Right lobe of liver (tissue), 6 donors: Measurements from ENCODE around the gene GPC6. TPM values are rescaled to one million over a fixed set of nuclear protein-coding genes. Genes with fewer than 3 reads are reported as not detected.
A peak's percentile ranks its signal among the peaks of the same experiment; 100 is the strongest.

Experiments
- ATAC-seq, 4 donors: fragments of 200-7000 bp; cut with Tn5 transposase; one replicate each; pipeline ENCODE4 v1.9.1; 2020; ENCODE audit warnings: mild to moderate bottlenecking in 4 of 4, moderate library complexity in 4 of 4
- DNase-seq, 3 donors: peaks; one replicate each; pipeline ENCODE4 v3.0.0-alpha.2; 2020
- H3K27ac ChIP-seq, 3 donors: fragments of 200-600 bp; one replicate each; pipeline ENCODE4 v1.8.0; 2022
- H3K27me3 ChIP-seq, 2 donors: fragments of 200-600 bp; one replicate each; pipeline ENCODE4 v1.8.0; 2022
- H3K36me3 ChIP-seq, 4 donors: fragments of 200-600 bp; sonication (generic) in 1 of 4; one replicate each; pipeline versions ENCODE4 v1.5.1 to v1.8.0; 2017 to 2022; ENCODE audit warnings: control low read depth in 1 of 4
- H3K4me1 ChIP-seq, 4 donors: fragments of 200-600 bp; sonication (generic) in 1 of 4; one replicate each; pipeline versions ENCODE4 v1.5.1 to v1.8.0; 2017 to 2022; ENCODE audit warnings: control low read depth in 1 of 4
- H3K4me3 ChIP-seq, 3 donors: fragments of 200-600 bp; one replicate each; pipeline ENCODE4 v1.8.0; 2022
- H3K9me3 ChIP-seq, 4 donors: fragments of 200-600 bp; sonication (generic) in 1 of 4; one replicate each; pipeline versions ENCODE4 v1.5.1 to v1.8.0; 2017 to 2022; ENCODE audit warnings: control low read depth in 1 of 4
- POLR2A ChIP-seq: fragments of 450-650 bp; IDR thresholded peaks from one replicate; pipeline ENCODE4 v1.6.1; 2017; ENCODE audit warnings: antibody characterized with exemption, mild to moderate bottlenecking
- WGBS: methylation state at CpG from one replicate; pipeline ENCODE4 v1.1.6; 2018; ENCODE audit warnings: low coverage, low lambda C conversion rate; ENCODE audit not compliant: insufficient coverage; ENCODE audit errors: missing lambda C conversion rate; 5-methylcytosine and 5-hydroxymethylcytosine counted together
- intact Hi-C, 2 donors: fragments of 100-400 bp; cut with DNase I; formaldehyde crosslinking; loops; one replicate each; pipeline versions ENCODE4 v1.11.2 to v1.14.1; 2022
- total RNA-seq, 6 experiments: library from RNA; depleted of rRNA in 2 of 6; stranded (reverse); fragments of >200 nt in 2 of 6; fragmentation: NEBNext Ultra II Directional in 3 of 6; extraction: Animal tissue kit (Norgen Biotek cat#: 25700) in 3 of 6; gene quantifications; one replicate each; pipeline versions ENCODE4 v1.1.0 to v1.2.4, GENCODE V29; 2016 to 2023
- TF ChIP-seq, protein P1 (sequence below), 4 donors: fragments of 200-600 bp in 3 of 4; fragments of 450-650 bp in 1 of 4; IDR thresholded peaks; one replicate each; pipeline versions ENCODE4 v1.5.1 to v1.8.0; 2016 to 2022; ENCODE audit warnings: antibody characterized with exemption in 4 of 4, mild to moderate bottlenecking in 2 of 4
- donor health status: DM: no; HTN: yes; CAD: no.
- donor health status: DM: no; HTN: no; CAD: no.
- donor health status: DM: no; HTN: no; CAD: no.
- donor health status: DM: no; HTN: yes; CAD: no.
- donor health status: DM: no; HTN: yes; CAD: no.

The GPC6 gene
- total RNA-seq, 6 experiments from 2014 or later, result 18.6 to 30.1 (median 20.2) TPM

GRCh38 chr13:94188201-94188854 is 961.7 kb downstream of the GPC6 start:
- H3K4me3 ChIP-seq, result no peak overlapping the region
- H3K4me1 ChIP-seq, result no peaks in the 10 kb centered on the region
- 79% methylated on average over 5 of the region's 5 CpGs for WGBS
- intact Hi-C loops, result no loop called here
- H3K9me3 ChIP-seq, result no peaks in the 10 kb centered on the region
- ATAC-seq (no peak), DNase-seq (no peak)
- H3K27me3 ChIP-seq, result no peaks in the 10 kb centered on the region
- H3K36me3 ChIP-seq, result no peaks in the 10 kb centered on the region
- no peak overlapping the region for H3K27ac ChIP-seq
- no peak for TF ChIP-seq POLR2A
- TF ChIP-seq, protein P1, sequence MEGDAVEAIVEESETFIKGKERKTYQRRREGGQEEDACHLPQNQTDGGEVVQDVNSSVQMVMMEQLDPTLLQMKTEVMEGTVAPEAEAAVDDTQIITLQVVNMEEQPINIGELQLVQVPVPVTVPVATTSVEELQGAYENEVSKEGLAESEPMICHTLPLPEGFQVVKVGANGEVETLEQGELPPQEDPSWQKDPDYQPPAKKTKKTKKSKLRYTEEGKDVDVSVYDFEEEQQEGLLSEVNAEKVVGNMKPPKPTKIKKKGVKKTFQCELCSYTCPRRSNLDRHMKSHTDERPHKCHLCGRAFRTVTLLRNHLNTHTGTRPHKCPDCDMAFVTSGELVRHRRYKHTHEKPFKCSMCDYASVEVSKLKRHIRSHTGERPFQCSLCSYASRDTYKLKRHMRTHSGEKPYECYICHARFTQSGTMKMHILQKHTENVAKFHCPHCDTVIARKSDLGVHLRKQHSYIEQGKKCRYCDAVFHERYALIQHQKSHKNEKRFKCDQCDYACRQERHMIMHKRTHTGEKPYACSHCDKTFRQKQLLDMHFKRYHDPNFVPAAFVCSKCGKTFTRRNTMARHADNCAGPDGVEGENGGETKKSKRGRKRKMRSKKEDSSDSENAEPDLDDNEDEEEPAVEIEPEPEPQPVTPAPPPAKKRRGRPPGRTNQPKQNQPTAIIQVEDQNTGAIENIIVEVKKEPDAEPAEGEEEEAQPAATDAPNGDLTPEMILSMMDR (IDR thresholded peaks at IDR 0.05), result no peak

DNA sequence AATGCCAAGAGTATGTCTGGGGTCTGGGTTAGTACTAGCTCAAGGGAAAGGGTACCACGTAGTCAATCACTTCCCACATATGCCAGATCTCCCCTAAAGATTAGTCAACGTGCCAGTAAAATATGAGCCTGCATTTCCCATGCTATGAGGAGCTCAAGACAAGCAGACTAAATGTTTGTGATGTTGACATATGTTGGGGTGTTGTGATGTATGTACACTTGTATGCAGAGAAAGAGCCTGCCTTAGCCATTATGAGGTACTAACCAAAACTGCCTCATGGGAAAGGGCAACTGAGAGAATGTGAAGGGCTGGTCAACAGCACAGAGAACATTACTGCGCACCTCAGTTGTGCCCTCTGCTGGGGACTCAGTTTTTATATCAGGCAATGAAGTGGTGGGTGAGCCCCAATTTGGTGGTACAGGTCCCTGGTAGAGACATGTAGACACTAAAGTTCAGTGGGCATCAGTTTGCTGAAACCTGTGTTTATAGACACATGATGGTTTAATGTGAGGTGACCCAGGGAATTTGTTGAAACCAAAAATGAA is 965.9 kb downstream of the GPC6 start:
- no peaks in the 10 kb centered on the region for H3K9me3 ChIP-seq
- no peak overlapping the region for H3K27ac ChIP-seq
- H3K4me1 ChIP-seq, result no peaks in the 10 kb centered on the region
- ATAC-seq, result peak; percentile 90 to 94 (median 92)
- DNase-seq, result peak in 2 of 3 donors; percentile 12 to 56
- H3K36me3 ChIP-seq, result no peaks in the 10 kb centered on the region
- TF ChIP-seq POLR2A, result no peak
- TF ChIP-seq, protein P1 (IDR thresholded peaks at IDR 0.05), result peak; percentile 39 to 61 (median 52)
- intact Hi-C loops, result no loop called here
- no peak overlapping the region for H3K4me3 ChIP-seq
- 13% methylated on average over 1 of the region's 3 CpGs for WGBS
- no peaks in the 10 kb centered on the region for H3K27me3 ChIP-seq

DNA sequence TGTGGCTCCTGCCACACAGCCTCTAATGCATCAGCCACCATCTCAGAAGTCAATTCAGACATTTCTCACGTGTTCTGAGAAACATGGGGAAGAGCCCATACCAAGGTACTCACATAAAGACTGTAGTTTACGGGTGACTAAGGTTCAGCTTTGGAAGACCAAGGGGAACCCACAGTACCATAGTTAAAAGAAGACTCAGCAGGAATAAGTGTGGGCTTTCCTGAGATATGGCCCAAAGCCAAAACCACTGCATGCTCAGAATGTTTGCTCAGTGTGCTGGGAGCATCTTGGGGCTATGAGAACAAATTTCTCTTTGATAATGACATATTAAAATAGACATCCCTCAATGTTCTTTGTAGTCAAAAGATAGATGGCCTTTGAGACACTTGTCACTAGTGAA is 969.1 kb downstream of the GPC6 start:
- Histone ChIP-seq H3K4me1 (no peaks in the 10 kb centered on the region), H3K27ac (no peak overlapping the region), H3K27me3 (no peaks in the 10 kb centered on the region), H3K36me3 (no peaks in the 10 kb centered on the region), H3K9me3 (peaks cover 0 to 2% (median 0%) of the 10 kb centered on the region in 4 donors), H3K4me3 (no peak overlapping the region)
- ATAC-seq, result no peak
- intact Hi-C loops, result no loop called here
- DNase-seq, result no peak
- no peak for TF ChIP-seq POLR2A
- TF ChIP-seq, protein P1 (IDR thresholded peaks at IDR 0.05), result no peak
- WGBS, result 71% methylated on average over 2 of the region's 2 CpGs

DNA sequence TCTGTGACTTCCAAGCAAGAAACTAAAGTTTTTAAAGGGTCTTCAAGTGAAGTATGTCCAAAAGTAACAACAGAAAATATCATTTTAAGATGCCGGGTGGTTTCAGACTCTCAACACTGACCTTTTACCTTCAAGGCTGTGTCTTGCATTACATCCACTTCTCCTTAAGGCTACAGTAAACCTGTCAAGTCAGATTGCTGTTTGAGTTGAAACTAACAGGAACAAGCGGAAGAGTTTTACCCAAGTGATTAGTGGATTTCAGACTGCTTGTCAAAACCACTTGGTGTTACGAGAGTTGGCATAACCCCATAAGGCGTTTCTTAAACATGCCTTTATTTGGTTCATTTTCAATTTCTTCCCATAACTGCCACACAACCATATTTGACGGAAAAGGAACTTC is 969.8 kb downstream of the GPC6 start:
- intact Hi-C loops, result no loop called here
- no peaks in the 10 kb centered on the region for H3K36me3 ChIP-seq
- TF ChIP-seq, protein P1 (IDR thresholded peaks at IDR 0.05), result no peak
- no peak for TF ChIP-seq POLR2A

More for the DNA sequence above, 969.8 kb downstream of the GPC6 start:
- 69% methylated on average over 5 of the region's 5 CpGs for WGBS
- no peaks in the 10 kb centered on the region for H3K4me1 ChIP-seq
- DNase-seq (no peak), ATAC-seq (no peak)
- H3K27me3 ChIP-seq, result no peaks in the 10 kb centered on the region
- H3K9me3 ChIP-seq, result peaks cover 0 to 2% (median 0%) of the 10 kb centered on the region in 4 donors
- no peak overlapping the region for H3K27ac ChIP-seq
- H3K4me3 ChIP-seq, result no peak overlapping the region
